HG03565 (cell line): ENCODE data around the gene GCC2.
"Not testable (repeated sequence)": the region's sequence is repeated elsewhere in the genome, so short reads cannot be mapped to it uniquely, and the experiment has no call there.

Experiments
- ATAC-seq: cut with Tn5 transposase; IDR thresholded peaks from one replicate; pipeline ENCODE4 v1.9.1; 2021; ENCODE audit warnings: mild to moderate bottlenecking, moderate library complexity; ENCODE audit not compliant: unreplicated experiment

The GCC2 gene

DNA sequence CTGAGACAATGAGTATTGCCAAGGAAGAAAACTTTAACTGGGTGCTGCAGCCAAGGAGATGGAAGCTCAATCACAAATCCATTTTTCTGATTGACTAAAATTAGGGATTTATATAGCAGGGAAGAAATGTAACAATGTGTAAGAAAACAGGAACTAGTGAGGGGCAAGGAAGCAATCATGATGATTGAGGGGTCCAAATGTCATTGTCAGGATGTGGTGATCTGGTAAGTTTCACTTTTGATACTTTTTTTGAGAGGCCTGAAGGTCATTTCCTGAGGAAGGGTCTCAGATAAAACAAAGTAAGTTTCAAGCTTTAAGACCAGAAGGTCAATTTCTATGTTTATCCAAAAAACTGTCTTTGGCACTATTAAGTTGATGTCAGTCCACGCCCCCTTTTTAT is 12.0 kb upstream of the GCC2 start:
- no peak for ATAC-seq

DNA sequence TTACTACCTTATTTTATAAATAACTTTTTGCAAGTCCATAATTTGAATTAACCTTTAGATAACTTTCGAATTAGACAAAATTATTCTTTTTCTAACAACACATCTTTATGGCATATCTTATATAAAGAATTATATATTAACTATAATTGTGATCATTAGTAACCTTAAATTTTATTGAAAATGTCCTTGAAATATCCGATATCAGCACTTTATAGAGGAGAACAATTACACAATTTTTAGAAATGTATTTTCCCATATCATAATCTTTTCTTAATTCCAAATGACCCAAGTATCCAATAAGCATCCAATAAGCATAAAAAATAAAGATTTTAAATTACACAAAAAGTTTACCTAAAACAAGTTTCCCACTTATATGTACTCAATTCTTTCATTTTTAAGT is 7.3 kb upstream of the GCC2 start:
- ATAC-seq, result no peak

DNA sequence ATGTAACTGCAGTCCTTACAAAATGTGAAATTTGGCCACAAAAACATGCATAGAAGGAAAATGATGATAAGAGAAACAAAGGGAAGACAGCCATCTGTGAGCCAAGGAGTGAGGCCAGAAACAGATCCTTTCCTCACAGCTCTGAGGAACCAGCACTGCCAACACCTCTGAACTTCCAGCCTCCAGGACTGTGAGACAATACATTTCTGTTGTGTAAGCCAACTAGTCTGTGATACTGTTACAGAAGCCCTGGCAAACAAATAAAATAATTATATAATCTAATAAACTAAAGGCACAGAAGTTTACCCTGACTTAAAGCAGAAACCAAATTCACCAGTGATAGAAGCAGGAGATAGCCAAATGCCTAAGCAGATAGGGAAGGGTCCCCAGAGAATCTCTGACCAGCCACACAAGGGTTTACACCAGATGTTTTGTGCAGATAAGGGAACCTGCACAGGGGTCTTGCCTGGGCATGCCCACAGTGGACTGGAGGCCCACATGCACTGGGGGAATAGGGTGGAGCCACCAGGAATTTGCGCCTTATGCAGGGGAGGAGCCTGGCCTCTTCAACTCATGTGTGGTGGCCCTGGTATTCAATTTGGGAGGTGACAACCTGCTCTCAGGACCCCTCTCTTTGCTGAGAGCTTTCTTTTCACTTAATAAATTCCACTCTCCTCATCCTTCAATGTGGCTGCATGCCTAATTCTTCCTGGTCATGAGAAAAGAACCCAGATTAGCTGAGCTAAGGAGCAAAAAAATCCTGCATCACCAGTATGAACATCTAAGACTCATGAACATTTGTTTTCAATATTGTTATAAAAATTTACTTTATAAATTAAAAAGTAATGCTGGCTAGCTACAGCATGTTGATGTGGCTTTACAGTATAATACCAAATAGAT is 3.8 kb upstream of the GCC2 start:
- no peak for ATAC-seq

DNA sequence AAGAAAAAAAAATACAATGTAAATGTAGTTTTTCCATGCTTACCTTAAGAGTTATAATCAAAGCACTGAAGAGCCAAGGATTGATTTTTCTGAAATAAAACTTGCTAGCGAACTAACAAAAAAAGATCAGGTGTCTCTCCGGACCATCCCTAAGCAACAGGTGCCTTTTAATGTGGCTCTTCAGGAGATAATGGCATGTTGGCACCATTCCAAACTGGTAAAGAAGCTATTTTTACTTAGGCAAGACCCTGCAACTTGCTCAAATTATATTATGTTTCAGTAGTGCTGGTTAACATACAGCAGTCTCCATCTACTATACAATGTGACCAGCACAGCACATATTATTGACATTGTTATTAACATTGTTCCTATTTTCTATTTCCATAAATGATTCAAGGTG is 2.3 kb upstream of the GCC2 start:
- ATAC-seq, result no peak

DNA sequence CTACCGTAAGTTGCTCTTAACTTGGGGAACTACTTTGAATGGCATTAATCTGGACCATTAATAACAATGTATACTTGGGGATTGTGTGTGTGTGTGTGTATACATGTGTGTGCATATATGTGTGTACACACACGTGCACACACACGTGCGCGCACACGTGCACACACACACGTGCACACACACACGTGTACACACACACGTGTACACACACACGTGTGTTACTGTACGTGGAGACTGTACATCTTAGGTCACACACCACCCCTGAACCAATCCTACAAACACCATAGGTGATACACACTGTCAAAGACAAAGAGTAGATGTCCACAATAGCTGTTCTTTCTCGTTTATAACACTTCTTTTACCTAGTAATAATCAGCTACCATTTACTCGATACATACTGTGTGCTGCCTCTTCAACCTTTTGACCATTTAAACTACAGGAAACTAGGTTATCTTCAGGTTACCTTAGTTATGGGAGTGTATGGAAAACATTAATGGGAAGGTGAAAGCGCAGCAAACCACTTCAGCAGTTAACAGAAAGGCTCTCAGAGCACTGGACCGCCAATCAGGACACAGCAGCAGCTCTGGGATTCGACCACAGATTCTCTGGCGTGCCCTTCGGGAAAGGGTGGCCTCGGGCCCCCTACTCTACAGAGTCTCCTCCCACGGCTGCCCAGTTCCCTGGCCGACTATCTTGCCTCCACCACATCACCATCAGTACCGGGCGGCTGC is 894 bp upstream of the GCC2 start:
- no peak for ATAC-seq

DNA sequence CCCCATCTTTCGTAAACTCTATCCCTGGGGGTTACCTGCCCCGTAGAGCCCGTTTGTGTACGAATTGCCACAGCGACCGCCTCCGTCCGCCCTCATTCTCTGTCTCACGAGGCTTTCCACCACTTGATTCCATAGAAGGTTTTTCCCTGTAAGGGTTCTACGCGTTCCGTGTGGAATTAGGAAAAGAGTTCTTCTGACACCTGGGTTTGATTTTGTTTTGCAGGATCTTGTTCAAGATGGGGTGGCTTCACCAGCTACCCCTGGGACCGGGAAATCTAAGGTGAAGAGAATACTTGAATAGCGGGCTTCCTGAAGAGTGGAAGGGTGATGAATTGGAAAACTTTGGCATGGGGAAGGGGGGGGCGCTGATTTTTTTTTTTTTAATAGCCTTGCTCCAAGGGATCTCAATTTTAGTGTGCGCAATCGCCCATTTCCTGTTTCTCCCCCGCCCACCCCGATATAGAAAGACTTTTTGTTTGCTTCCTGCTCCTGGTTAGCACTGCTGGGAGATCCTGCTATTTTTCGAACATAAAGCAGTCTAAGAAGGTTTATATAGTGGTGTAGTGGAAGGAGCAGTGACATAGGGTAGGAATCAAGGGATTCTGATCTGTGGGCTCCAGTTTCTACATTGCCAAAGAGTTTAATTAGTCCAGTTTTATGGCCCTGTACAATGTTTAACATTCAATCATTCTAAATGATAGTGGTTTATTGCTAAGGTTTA is 564 bp downstream of the GCC2 start:
- no peak for ATAC-seq

DNA sequence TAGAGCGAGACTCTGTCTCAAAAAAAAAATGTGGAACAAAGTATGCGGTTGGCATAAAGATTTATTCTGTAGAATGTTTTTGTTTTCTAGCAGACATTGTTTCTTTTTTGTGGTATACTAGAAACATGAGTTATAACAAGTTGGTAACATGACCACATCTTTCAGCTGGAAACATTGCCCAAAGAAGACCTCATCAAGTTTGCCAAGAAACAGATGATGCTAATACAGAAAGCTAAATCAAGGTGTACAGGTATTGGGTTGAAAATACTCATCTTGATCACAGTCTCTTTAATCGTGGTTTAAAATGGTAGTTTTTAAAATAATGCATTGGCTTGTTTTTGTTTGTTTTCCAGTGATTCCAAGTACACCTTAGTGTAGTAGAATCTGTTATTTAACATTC is 1.9 kb downstream of the GCC2 start:
- no peak for ATAC-seq

DNA sequence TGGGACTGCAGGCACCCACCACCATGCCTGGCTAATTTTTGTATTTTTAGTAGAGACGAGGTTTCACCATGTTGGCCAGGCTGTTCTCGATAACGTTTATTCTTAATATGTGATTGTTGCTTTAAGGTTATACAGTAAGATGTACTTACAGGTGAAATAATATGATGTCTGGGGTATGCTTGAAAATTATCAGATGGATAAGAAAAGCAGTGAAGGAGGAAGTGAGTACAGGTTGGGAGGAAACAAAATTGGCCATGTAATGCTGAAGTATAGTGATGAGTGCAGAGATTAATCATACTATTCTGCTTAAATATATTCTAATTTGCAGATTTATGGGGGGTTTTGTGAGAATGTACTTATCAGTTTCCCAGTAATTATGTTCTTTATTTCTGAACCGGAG is 3.0 kb downstream of the GCC2 start:
- ATAC-seq, result no peak

DNA sequence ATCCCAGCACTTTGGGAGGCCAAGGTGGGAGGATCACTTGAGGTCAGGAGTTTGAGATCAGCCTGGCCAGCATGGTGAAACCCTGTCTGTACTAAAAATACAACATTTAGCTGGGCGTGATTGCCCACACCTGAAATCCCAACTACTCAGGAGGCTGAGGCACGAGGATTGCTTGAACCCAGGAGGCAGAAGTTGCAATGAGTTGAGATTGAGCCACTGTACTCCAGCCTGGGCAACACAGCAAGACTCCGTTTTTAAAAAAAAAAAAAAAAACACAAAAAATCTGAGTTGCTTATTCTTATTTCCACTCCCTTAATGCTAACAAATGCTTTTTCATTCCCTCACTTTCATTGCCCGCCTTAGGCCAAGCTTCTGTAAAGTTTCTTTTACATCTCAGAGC is 4.5 kb downstream of the GCC2 start:
- ATAC-seq, result not testable (repeated sequence)

DNA sequence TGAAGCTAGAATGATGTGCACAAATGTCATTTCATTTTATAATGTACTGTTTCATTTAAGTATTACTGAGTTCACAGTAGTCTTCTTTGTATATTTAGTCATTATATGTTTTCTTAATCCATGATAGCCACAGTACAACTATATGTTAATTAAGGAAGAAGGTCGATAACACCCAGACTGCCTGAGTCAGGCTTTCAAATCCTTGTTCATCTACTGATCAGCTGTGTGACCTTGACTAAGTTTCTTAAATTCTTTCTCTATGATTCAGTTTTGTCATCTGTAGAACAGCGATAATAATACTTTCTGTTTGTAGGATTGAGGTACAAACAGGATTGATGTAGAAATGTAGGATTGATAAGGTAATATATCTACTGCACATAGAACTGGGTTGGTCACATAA is 5.4 kb downstream of the GCC2 start:
- ATAC-seq, result no peak

DNA sequence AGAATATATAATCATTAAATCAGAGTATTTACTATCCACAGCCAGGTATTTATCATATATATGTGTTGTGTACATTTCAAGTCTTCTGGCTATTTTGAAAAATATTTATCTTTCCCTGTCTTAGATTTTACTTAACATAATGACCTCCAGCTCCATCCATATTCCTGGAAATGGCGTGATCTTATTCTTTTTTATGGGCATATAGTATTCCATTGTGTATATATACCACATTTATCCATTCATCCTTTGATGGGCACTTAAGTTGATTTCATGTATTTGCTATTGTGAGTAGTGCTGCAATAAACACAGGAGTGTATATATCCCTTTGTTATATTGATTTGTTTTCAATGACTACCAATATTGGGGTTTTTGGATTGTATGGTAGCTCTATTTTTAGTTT is 6.6 kb downstream of the GCC2 start:
- no peak for ATAC-seq

DNA sequence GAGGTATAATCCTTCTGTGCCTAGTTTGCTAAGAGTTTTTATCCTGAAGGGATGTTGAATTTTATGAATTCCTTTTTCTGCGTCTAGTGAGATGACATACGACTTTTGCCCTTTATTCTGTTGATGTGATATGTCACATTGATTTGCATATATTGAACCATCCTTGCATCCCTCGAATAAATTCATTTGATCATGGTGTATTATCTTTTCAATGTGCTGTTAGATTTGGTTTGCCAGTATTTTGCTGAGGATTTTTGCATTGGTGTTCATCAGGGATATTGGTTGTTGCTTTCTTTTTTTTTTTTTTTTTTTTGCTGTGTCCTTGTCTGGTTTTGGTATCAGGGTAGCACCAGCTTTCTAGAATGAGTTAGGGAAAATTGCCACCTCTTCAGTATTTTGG is 9.1 kb downstream of the GCC2 start:
- ATAC-seq, result no peak

DNA sequence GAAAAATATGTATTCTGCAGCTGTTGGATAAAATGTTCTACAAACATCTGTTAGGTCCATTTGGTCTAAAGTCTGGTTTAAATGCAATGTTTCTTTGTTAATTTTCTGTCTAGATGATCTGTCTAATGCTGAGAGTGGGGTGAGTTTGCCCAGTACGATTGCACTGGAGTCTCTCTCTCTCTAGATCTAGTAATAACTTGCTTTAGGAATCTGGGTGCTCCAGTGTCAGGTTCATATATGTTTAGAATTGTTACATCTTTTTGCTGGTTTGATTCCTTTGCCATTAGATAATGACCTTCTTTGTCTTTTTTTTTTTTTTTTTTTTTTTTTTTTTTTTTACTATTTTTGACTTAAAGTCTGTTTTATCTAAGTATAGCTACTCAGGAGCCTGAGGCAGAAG is 10.4 kb downstream of the GCC2 start:
- no peak for ATAC-seq

DNA sequence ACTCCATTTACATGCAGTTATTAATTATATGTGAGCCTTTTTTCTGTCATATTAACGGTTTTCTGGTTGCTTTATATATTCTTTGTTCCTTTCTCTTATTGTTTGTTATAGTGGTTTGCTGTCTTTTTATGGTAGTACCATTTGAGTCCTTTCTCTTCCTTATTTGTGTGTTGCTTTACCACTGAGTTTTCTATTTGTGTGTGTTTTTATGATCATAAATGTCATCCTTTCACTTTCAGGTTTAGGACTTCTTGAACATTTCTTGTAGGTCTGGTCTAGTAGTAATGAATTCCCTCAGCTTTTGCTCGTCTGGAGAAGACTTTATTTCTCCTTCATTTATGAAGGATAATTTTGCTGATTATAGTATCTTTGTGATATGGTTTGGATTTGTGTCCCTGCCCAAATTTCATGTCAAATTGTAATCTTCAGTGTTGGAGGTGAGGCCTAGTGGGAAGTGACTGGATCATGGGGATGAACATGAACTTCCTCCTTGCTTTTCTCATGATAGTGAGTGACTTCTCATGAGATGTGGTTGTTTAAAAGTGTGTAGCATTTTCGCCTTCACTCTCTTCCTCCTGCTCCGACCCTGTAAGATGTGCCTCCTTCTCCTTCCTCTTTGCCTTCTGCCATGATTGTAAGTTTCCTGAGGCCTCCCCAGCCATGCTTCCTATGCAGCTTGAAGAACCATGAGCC is 11.5 kb downstream of the GCC2 start:
- ATAC-seq, result peak; percentile 86

DNA sequence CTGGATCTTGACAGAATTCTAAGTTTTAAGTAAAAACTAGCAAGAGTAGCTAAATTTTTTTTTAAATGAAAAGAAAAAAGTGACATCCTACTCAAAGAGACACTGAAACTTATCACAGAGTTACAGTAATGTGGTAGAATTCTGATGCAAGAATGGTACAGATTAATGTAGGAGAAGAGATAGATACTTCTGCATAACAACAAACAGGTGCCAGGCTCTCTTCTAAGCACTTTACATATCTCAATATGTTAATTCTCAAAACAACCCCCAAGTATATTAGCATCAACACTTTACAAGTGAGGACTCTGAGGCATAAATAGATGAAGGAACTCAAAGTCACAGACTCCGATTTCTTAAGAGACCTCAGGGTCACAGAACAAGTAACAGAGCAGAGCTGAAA is 28.1 kb downstream of the GCC2 start:
- no peak for ATAC-seq

DNA sequence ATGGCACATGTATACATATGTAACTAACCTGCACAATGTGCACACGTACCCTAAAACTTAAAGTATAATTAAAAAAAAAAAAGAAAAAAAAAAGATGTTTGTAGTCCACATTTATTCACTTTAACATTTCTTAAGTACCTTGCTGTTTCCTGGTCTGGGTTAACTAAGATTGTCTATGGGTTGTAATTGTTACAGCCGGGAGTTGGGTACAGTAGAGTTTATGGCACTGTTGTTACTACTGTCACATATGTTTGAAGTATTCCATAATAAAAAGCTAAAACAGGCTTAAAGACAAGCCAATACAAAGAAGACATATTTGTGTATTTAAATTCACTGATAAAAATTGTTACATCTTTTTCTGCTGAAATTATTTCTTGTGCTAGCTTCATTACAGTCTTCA is 36.2 kb downstream of the GCC2 start:
- ATAC-seq, result no peak

DNA sequence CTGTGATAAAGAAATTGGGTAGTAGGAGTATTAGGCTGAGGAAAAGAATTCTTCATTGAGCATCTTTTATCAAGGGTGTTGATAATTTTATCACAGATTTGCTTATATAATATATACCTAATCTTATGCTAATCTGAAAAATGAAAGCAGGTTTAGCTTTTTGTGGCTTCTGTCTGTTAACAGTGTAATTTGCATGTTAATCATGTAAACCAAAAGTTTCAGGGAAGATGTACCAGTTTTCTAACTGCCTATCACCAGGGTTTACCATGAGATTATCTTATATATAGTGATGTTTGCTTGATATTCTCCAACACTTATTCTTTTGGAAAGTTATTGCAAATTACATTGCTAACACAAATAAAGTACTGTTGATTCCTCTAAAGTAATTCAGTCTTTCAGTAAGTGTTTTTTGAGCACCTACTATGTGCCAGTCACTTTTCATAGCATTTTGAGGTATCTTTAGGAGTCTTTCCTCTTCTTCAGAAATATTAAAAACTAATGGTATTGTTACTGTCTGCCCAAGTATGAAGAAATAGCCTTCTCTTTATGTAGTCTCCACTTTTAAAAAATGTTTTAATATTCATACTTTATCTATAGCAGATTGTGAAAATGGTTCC is 41.6 kb downstream of the GCC2 start:
- ATAC-seq, result no peak

DNA sequence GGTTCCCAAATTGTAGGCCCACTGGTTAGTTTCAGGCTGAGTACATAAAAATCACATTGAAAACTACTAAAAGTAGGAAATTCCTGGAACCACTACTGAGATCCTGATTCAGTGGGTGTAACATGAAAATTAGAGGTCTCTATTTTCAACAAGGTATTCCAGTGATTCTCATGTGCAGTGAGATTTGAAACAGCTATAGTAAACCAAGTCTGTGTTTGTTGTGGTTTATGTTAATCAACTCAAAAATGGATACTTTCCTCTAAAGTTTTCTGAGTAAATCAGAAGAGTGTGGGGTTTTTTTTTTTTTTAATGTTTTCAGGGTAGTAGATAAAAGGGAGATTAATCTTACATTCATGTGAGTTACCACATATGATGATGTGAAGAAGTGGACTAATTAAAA is 42.8 kb downstream of the GCC2 start:
- ATAC-seq, result no peak

DNA sequence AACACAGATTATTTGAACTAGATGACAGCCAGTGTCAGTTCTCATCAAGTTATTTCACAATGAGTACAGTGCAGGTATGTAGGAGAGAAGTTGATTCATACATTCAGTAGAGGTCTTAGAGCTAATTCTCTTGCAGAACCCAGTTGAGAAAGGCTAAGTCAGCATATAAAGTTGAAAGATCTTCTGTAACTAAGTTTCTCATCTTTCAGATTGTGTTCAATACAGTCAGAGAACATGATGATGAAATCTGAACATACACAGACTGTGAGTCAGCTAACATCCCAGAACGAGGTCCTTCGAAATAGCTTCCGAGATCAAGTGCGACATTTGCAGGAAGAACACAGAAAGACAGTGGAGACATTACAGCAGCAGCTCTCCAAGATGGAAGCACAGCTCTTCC is 43.4 kb downstream of the GCC2 start:
- ATAC-seq, result no peak

DNA sequence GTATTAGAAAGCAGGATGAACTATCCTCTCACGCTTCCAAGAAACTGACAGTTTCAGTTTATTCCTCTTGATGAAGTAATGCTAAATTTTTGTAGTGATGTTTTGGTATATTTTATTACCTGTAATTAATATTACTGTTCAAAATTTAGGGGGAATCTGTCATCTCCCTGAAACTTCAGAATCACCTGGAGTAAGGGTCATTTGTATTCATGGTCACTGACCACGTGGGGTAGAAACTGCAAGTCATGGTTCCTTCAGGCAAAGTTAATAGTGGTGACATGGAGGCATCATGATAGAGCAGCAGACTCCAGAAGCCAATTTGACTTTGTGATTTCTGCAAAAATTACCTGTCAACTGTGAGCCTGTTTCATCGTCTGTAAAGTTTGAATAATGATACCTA is 47.2 kb downstream of the GCC2 start:
- ATAC-seq, result not testable (repeated sequence)

DNA sequence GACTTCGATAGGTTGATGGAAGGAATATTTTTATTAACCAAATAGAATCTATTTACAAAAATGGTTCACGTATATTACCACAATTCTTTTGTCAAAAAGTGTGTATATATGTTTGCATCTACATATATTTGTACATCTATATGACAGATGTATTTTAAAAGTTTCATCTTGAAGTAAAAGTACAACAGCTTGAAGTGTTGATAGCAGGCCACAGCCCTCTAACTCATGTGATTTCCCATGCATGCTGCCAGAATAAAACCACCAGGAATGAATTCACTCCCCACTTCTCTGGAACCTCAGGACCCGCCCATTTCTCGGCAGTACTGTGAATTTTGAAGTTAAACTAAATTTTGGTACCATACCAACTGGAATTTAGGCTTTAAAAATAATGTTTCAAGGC is 58.6 kb downstream of the GCC2 start:
- ATAC-seq, result not testable (repeated sequence)
